Right ventricle myocardium superior (tissue), 1 donor: Measurements from ENCODE around the gene TSEN2. TPM values are rescaled to one million over a fixed set of nuclear protein-coding genes. Genes with fewer than 3 reads are reported as not detected.
"Not testable (repeated sequence)": the region's sequence is repeated elsewhere in the genome, so short reads cannot be mapped to it uniquely, and the experiment has no call there.

Experiments
- ATAC-seq: fragments of 200-7000 bp; cut with Tn5 transposase; one replicate; pipeline ENCODE4 v1.9.1; 2020; ENCODE audit warnings: mild to moderate bottlenecking; ENCODE audit not compliant: poor library complexity
- DNase-seq: peaks from one replicate; pipeline ENCODE4 v3.0.0-alpha.2; 2020
- intact Hi-C: fragments of 100-400 bp; cut with DNase I; formaldehyde crosslinking; loops from one replicate; pipeline ENCODE4 v1.11.2; 2022
- total RNA-seq: library from RNA; stranded (reverse); fragmentation: NEBNext Ultra II Directional; extraction: Animal tissue kit (Norgen Biotek cat#: 25700); gene quantifications from one replicate; pipeline ENCODE4 v1.2.1, GENCODE V29; 2021
- donor health status: DM: no; HTN: yes; CAD: no; lungs with severe emphysema.

Gene TSEN2
- total RNA-seq, 1 donor from 2014 or later = 24.6 TPM

DNA sequence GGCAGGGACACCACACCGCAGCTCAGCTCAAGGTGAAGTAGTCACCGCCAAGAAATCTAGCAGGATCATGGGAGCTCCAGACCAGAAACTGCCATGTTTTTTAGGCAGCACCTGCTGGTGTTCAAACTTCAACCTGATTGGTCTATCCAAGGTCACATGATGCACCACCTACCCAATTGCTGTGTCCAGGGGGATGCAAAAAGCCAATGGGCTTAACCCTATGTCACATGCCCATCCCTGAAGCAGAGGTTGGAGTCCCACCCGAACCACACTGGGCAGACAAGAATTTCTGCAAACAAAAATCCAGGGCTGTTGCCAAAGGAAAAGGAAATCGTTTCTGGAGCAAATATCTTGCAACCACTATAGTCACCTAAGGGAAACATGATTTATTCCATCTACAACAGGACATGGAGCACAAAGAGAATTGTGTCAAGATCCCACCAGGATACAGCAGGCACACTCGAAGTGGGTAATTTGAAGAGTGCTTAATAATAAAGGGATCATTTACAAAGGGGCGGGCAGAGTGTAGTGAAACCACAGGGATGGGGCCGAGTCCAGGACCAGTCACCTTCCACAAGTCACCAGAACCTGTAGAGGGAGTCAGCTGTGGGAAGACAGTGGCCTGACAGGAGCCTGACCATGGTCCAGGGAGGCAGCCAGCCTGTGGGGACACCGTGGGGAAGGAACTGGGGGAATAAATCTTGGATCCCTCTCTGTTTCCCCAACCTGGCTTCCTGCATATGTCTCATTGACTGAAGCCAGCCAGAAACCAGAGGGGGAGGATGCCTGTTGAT, 34.2 kb upstream of the TSEN2 start:
- ATAC-seq (no peak), DNase-seq (no peak)
- intact Hi-C loops = no loop called here

DNA sequence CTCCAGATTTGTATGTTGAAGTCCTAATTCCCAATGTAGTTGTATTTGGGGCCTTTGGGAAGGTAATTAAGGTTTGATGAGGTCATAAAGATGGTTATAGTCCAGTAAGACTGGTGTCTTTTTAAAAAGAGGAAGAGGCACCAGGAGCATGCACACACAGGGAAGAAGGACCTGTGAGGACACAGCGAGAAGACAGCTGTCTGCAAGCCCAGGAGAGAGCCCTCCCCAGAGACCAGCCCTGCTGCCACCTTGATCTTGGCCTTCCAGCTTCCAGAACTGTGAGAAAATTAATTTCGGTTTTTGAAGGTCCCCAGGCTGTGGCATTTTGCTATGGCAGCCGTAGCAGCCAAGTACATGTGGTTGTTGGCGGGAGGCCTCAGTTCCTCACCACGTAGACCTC, 32.8 kb upstream of the TSEN2 start:
- DNase-seq (no peak), ATAC-seq (no peak)
- intact Hi-C loops = no loop called here

GRCh38 chr3:12451960-12452359, 32.3 kb upstream of the TSEN2 start:
- ATAC-seq (no peak), DNase-seq (no peak)
- intact Hi-C loops = no loop called here

- intact Hi-C loops = no loop called here
- ATAC-seq = peak; percentile 22
- no peak for DNase-seq
Measured at GRCh38 chr3:12452361-12453330, 31.6 kb upstream of the TSEN2 start.

DNA sequence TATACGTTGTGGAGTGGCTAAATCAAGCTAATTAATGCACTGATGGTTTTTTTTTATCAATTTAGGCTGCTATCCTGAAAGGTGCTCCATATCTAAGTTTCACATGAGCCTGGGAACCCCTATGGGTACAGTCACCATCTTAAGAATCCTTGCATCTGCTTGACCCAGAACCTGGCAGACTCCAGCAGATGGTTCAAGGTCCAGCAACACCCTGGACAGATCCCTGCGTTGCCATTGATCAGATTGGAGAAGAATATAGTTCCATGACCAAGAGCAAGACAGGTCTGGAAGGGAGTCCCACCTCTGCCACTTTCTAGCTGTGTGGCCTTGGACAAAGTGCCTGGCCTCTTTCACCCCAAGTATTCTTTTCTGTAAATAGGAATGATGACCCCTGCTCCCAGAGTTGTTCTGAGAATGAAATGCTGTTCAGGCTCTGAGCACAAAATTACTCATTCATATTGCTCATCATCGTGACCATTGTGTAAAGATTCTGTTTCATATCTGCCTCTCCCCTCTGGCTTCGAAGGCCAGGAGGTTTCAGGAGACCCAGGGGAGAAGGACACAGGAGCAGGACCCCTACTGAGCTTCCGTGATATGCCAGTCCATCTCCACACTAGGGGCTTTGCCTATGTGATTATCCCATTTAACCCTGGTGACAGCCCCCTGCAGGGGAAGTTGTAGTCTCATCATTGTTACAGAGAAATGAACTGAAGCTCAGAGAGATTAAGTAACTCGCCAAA, 30.0 kb upstream of the TSEN2 start:
- DNase-seq (no peak), ATAC-seq (no peak)
- intact Hi-C loops = no loop called here

- intact Hi-C loops = no loop called here
- DNase-seq (no peak), ATAC-seq (no peak)
Measured at GRCh38 chr3:12454816-12455121, 29.5 kb upstream of the TSEN2 start.

DNA sequence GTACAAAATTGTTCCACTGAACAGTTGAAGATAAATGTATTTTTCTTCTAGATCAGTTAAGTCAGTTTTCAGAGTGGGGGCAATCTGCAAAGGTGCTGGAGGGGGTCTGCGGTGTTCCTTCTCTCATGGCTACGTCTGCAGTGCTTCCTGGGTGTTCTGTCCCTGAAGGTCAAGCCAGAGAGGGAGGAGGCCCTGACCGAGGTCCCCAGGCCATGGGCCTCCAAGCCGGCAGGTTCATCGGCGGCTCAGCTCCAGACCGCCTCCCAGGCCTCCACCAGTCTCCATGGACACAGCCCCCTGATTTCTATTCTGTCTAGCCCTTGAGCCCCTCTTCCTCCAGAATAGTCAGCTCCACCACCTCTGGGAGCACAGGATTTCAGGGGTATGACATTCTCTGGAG, 28.5 kb upstream of the TSEN2 start:
- DNase-seq (no peak), ATAC-seq (no peak)
- intact Hi-C loops = no loop called here

GRCh38 chr3:12456441-12456840, 27.8 kb upstream of the TSEN2 start:
- no peak for ATAC-seq
- DNase-seq = no peak
- intact Hi-C loops = no loop called here

GRCh38 chr3:12457380-12457779, 26.9 kb upstream of the TSEN2 start:
- DNase-seq, ATAC-seq, intact Hi-C loops: not testable (repeated sequence)

- ATAC-seq (no peak), DNase-seq (no peak)
- intact Hi-C loops = no loop called here
Measured at GRCh38 chr3:12458901-12459300, 25.4 kb upstream of the TSEN2 start.

DNA sequence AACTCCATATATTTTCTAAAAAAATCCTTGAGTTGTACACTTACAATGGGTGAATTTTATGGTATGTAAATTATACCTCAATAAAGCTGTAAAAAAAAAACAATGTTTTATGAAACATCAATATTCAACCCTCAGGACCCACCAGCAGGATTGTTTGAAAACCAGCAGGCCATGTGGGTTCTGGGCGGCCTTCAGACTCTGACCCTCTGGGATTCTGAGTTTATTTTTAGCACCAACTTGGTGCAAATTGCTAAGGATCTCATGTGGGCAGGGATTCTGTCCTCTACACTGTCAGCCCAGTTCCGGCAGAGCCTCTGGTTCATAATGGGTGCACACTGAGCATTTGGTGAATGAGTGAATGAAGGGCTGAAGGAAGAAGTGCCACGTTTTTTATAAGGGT, 24.2 kb upstream of the TSEN2 start:
- intact Hi-C loops = no loop called here
- ATAC-seq = no peak
- no peak for DNase-seq

GRCh38 chr3:12461097-12461649, 23.1 kb upstream of the TSEN2 start:
- intact Hi-C loops = no loop called here
- ATAC-seq = no peak
- no peak for DNase-seq

- intact Hi-C loops = no loop called here
- peak; percentile 29 for ATAC-seq
- no peak for DNase-seq
Measured at GRCh38 chr3:12462159-12462947, 21.9 kb upstream of the TSEN2 start.

DNA sequence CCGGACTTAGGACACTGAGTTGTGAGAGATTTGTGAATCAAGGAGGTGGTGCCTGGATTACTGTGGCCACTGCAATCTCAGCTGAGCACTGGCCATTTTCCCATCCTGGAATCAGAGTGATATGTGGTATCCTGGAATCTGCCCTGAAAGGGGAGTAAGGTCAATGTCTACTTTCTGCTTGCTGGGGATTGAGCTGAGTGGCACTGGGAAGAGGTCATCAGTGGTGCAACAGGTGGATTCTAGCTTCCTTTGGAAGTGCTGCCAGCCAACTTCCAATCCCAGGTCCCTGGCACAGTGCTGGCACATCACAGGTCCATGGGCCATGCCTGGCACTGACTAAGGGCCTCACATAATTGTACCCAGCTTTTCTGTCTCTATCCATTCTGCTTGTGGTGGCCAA, 20.6 kb upstream of the TSEN2 start:
- DNase-seq = no peak
- no peak for ATAC-seq
- intact Hi-C loops = no loop called here

DNA sequence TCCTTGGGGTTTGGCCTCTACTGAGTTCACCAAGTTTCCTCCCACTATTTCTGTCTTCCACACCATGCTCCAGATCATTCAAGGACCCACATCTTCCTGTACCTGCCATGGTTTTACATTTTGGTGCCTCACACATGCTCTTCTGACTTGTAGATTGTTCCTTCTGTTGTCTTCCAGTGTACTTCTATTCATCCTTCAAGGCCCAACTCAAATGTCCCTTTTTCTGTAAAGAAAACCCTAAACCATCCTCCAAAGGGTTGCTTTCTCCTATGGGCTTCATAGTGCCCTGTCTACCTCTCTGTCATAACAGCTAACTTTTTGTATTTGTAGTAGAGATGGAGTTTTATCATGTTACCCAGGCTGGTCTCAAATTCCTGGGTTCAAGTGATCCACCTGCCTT, 20.1 kb upstream of the TSEN2 start:
- intact Hi-C loops = no loop called here
- DNase-seq (no peak), ATAC-seq (no peak)

DNA sequence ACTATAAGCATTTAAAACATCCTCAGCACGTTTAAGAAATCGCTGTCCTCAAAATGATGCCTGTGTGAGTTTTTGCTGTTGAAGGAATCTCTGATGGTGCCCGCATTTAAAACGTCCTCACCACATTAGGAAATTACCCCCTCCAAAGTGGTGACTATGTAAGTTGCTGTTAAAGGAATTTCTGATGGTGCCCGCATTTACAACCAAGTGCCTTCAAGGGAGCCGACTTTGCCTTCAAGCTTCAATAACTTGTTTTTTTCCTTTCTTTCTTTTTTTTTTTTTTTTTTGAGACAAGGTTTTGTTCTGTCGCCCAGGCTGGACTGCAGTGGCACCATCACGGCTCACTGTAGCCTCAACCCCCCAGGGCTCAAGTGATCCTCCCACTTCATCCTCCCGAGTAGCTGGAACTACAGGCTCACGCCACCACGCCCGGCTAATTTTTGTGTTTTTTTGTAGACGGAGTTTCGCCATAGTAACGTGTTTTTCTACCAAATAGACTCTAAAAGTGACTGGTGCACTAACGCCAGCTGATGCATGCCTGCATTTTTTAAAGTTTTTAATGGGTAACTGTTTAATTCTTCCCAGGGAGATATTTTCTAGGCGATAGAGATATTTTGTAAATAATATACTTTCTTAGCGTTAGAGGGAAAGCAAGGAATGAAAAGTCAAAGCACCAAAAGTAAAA, 19.0 kb upstream of the TSEN2 start:
- ATAC-seq (no peak), DNase-seq (no peak)
- intact Hi-C loops = no loop called here

GRCh38 chr3:12465836-12466225, 18.4 kb upstream of the TSEN2 start:
- no peak for DNase-seq
- intact Hi-C loops = no loop called here
- no peak for ATAC-seq

DNA sequence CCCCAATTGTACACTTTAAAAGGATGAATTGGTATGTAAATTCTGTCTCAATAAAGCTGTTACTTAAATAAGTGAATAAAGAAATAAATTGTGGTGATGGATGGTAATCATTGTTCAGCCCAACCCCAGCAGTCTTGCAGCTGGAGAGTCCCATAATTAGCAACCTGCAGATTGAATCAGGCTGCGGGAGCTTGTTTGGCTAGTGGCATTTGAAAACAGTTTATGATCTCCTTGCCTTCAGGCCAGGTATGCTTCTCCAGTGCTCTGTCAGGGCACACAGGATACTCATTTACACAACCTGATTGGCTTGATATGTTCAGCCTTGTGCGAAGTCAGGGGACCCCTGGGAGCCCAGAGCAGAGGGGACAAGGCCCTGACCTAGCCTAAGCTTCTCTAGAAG, 16.5 kb upstream of the TSEN2 start:
- no peak for DNase-seq
- no peak for ATAC-seq
- intact Hi-C loops = no loop called here
